DMS153 treated with DMSO at 0.1 percent for 48 hours (cell line): ENCODE data around the gene SNX3.
"Not testable (repeated sequence)": the region's sequence is repeated elsewhere in the genome, so short reads cannot be mapped to it uniquely, and the experiment has no call there.

Source experiments
- DNase-seq: peaks from one replicate; lab custom pipeline; 2025; ENCODE audit not compliant: unreplicated experiment; lab: John Stamatoyannopoulos, UW

SNX3 gene

DNA sequence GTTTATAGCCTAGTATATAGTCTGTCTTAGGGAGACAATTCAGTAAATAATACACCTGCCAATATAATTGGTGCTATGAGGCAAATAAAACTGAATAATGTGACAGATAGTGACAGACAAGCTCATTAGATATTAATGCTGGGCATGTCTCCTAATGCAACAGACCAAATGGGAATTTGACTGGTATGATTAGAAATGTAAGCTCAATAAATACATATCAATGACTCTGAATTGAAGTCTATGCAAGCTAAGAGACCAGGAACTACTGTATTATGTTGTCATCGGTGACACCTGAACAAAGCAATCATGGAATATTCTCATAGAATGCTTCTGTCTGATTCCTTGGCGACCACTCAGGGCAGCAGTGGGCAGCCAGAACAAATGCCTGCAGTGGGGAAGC lies 2.5 kb upstream of the SNX3 start:
- DNase-seq: no peak

DNA sequence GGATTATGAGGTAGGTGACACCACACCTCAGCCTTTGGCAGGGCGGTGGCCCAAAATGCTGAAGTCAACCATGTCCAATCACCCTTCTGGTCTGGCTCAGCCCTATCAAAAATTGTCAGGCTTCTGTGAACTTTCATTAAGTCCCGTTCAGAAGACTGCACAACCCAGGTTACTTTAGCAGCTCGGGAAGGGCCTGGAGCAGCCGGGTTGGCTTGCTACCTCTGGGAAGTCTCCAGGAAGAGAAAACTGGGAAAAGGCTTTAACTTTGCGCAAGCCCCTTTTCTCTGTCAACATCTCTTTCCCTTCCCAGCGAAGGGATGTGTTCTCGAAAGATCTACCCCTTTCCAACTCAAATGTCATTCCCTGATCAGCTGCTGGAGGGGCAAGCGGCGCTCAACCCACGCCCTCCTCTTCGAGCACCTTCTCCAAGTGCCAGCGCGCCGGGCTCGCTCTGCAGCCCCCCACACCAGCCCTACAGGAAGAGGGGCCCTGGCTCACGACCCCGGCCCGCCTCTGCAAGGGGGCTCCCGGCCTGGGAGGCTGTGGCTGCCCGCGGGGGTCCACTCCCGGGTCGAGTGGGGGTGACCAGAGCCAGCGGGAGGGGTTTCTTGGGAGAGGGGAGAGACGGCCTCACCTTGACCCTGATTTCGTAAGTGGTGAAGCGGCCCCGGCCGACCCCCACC lies 573 bp downstream of the SNX3 start:
- DNase-seq: no peak

DNA sequence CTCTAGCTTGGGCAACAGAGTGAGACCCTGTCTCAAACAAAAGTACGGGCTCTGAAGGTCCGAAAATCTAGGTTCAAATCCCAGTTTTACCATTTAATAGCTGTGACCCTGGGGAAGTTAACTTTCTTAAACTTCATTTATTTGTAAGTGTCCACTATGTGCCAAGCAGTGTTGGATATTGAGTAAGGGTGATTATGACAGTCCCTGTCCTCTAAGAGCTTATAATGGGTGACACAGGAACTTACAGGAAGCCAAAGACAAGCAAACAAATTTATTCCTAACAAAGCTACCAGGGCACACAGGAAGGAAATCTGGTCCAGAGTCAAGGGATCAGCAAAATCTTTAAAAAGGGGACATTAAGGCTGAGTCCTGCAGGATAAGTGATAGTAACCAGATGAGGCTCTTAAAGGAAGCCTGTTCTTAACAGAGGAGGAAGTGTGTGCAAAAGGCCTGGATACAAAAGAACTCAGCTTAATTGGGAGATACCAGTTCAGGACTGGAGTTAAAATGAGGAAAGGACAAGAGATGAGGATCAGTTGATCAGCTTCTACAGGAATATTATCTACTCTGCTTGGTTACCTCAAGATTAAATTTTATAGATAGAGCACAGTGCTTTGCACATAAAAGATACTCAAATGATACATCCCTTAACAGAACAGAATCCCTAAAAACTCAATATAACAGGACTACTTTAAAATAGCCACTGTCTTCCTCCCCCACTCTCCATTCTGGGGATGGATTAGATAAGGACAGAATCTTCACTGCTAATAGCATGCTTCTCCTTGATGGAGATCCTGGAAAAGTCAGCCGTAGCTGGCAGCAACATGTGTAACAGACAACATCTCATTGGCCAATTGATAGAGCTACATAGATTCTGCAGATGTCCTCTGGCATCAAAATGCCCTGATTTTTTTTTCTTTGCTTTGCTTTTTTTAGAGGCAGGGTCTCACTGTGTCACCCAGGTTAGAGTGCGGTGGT lies 6.1 kb downstream of the SNX3 start:
- no peak for DNase-seq

DNA sequence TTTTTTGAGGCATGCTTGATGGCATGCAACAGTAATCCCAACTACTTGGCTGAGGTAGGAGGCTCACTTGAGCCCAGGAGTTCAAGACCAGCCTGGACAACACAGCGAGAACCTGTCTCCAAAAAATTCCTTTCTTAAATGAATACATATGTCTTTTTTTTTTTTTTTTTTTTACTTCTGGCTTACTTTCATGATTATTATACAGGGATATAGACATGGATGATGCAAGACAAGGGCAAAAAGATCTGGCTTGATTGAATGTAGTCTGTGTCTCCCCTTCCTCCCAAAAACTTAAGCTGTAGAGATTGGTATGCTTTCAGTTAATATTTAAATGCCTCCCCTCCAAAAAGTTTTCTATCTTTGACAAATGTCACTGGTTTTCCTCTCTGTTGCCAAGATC lies 7.6 kb downstream of the SNX3 start:
- no peak for DNase-seq

DNA sequence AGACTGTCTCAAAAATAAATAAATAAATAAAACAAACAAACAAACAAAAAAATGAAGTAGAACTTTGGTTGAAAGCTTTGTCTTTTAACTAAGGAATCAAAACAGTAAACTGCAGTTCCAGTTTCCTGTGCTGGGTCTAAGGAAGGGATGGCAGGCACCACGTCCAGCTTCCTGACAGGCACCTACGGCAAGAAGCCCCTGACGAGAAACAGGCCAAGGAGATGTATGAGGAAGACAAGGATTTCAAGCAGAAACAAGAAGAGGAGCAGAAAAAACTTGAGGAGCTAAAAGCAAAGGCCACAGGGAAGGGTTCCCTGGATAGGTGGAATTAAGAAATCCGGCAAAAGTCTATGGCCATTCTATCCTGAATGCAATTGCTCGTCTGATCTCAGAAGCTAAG lies 8.8 kb downstream of the SNX3 start:
- DNase-seq: no peak

DNA sequence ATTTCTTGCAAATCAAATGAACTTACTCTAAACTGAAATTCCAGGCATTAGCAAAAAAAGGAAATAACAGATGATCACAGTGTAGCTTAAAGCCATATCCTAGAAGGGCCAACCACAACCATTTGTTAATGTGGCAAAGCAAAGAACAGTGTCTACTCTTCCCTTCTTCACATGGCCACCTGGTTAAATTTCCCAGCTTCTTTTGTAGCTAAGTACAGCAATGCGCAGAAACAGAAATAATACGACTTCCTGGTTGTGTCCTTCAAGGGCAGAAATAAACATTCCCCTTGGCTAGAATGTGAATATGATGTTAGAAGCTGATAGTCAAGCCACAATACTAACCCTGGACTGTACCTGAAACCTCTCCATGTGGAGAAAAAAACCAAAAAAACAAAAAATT lies 9.6 kb downstream of the SNX3 start:
- DNase-seq: no peak

DNA sequence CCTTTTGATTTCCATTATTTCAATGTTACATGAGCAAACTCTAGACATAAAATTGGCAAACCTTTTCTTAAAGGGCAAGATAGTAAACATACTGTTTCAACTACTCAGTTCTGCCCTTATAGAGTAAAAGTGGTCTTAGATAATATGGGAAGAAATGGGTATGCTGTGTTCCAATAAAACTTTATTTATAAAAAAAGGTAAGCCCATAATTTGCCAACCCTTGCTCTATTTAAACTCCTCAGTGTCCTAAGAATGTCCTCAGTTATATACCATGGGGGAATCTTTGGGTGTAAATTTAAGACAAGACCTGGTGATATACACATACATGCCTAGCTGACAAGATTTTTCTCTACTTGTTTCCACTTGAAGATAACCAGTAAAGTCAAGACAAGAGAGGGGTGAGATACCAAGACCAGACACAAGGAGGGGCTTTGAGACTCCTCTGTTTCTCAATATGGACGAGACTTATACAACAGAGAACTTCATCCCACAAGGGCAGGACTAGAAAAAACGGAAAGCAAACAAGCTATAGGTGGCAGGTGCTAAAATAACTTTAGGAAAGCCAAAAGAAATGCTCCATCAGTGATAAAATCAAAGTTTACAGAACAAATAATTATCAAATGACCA lies 10.5 kb downstream of the SNX3 start:
- DNase-seq: no peak

DNA sequence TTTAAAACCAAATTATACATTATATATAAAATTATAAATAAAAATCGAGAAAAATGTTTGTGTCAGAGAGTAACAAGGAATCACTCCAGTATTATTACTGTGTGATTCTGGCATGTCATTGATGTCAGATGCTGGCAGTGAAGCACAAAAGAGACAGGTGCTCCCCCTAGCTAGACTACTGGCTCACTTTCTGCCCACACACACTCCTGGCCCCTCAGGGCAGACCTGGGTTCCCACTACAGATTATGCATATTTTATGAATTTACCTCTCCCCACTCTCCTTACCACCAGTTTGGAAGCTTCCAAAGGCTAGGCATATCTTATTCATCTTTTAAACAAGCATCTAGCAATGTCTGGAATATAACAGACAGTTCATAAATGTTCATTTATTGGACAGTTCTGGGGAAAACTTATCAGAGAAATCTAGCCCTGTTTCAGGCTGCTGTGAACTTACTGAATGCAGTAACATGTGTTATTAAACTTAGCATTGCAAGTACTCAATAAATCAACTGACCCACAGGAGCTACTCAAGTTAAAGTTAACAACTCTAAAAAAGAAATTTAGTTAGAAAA lies 12.8 kb downstream of the SNX3 start:
- DNase-seq: no peak

DNA sequence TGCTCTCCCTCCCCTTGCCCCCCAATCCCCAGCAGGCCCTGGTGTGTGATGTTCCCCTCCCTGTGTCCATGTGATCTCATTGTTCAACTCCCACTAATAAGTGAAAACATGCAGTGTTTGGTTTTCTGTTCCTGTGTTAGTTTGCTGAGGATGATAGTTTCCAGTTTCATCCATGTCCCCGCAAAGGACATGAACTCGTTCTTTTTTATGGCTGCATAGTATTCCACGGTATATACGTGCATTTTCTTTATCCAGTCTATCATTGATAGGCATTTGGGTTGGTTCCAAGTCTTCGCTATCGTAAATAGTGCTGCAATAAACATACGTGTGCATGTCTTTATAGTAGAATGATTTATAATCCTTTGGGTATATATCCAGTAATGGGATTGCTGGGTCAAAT lies 15.7 kb downstream of the SNX3 start:
- not testable (repeated sequence) for DNase-seq

DNA sequence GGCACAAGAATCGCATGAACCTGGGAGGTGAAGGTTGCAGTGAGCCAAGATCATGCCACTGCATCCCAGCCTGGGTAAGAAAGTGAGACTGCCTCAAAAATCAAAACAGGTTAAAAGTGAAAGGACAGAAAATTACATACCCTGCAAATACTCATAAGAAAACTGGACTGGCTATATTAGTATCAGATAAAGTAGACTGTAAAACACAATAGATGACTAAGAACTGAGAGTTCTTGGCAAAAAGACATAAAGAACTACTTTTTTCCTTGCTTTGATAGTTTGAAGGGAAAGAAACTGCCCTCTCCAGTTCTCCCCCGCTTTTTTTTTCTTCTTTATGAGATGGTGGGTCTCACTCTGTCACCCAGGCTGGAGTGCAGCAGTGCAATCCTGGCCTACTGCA lies 17.0 kb downstream of the SNX3 start:
- no peak for DNase-seq

DNA sequence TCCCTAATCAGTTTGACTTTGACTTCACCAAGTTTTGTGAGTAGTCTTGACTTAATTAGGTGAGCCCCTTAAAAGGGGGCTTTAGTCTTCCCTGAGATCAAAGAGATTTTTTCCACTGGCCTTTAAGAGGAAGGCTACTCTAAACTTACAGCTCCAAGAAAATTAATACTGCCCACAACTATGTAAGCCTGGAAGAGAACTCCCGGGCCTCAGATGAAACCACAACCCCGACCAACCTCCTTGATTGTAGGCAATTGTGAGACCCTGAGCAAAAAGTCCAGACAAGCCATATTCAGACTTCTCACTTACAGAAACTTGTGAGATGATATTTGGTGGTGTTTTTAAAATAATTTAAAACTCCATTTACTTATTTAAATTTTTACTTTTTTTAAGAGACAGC lies 18.1 kb downstream of the SNX3 start:
- no peak for DNase-seq

DNA sequence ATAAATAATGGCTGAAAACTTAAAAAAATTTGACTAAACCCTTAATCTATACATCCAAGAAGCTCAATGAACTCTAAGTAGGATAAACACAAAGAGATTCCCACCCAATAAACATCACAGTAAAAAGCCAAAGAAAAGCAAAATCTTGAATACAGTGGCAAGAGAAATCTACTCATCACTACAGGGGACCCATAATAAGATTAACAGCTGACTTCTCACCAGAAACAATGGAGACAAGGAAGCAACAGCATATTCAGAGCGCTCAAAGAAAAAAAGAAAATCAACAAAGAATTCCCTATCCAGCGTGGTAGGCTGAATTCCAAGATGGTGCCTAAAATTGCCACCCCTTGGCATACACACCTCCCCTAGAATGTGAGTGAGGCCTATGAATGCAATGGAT lies 18.6 kb downstream of the SNX3 start:
- no peak for DNase-seq

DNA sequence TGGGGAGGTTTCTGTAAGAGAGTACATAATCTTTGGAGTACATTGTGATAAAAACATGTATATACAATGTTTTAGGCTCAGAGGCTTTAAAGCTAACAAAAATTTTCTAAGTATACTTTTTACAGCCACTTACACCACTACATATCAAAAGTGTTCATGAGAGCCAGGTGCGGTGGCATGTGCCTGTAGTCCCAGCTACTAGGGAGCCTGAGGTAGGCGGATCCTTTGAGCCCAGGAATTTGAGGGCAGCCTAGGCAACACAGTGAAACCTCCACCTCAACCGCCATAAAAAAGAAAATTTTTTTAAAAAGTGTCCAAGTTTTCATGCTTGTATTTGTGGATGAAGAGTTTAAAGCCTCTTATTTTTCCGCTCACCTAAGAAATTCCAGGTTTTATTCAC lies 22.5 kb downstream of the SNX3 start:
- DNase-seq: no peak

DNA sequence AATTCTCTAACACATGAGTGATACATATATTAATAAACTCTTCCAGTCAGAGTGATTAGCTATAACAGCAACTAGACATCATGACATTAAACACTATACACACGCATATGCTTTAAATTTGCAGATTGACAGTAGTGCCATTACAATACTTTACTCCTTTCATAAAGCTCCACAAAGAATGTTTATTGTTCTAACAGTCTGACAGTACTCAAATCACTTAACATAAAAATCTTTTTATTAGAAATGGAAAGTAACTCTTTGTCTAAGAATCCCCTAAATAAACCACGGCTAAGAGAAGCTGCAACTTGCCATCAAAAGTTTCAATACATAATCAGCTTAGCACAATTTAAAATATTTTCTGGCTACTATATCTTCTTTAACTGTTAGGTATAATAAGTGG lies 24.0 kb downstream of the SNX3 start:
- no peak for DNase-seq

DNA sequence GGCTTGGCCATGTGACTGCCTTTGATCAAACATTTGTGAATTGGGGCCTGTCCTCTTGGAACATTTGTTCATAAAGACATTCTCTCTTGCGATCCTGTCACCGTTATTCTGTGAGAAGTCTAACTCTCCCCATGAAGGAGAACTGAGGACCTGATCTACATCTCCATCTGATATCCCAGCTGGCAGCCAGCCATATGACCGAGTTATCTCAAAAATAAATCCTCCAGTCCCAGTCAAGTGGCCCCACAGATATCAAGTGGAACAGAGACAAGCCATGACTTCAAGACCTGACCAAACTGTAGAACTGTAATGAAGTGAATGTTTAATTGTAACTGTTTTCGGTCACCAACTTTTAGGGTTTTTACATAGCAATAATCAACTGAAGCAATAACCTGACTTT lies 25.7 kb downstream of the SNX3 start:
- no peak for DNase-seq

DNA sequence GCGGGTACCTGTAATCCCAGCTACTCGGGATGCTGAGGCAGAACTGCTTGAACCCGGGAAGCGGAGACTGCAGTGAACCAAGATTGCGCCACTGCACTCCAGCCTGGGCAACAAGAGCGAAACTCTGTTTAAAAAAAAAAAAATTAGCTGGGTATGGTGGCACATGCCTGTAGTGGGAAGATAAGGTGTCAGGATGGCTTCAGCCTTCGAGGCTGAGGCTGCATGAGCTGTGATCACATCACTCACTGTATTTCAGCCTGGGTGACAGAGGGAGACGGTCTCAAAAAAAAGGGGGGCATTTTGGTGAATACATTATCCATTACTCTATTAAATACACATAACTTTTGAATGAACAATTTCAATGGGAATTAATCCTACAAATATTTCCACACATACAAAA lies 32.4 kb downstream of the SNX3 start:
- no peak for DNase-seq

DNA sequence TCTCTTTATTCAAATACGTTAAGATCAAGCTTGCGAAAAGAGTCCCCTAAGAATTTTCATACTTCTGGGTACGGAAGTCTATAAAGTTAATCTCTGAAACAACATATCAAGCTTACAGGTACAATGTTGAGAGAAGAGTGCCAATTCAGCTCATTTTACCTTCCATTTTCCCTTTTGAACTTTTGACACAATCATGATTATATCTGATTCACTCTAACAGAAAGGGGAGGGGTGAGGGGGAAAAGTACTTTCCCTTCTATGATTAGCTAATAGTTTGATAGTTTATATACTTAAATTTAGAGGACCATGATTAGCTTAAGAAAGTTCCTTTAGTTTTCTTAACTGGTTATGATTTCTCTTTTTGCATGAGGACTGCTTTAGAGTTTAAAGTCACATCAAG lies 33.5 kb downstream of the SNX3 start:
- no peak for DNase-seq

DNA sequence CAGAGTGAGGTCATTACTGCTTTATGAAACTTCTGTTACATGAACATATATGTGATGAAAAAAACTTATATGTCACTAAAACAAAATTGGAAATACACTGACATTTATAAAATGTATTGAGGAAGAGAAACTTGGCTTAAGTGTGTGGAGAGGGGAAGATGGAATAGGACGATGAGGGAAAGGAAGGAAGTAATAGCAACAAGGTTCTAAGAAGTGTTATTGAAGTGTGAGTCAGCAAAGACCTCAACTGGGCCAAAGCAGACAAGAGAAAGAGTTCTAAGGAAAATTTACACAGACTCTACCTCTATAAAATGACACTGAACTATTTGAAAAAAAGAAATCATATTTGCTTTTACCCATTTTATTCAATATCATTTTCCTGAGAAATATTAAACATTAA lies 38.3 kb downstream of the SNX3 start:
- DNase-seq: no peak

DNA sequence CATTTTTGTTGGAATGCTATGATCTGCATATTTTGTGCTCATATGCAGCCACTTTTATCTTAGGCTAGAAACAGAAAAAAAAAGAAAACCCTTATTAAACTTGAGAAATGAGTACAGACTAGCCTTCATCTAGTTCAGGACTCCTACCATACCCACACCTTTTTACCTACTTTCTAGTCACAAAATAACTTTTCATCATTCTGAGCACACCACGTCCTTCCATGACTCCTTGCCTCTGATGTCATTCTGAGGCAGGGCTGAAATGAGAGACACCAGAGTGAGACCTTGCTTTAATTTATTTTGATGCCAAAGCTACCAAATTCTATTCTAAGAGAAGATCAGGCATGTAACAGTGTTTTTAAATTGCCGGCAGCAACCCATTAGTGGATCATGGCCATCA lies 38.8 kb downstream of the SNX3 start:
- DNase-seq: no peak

DNA sequence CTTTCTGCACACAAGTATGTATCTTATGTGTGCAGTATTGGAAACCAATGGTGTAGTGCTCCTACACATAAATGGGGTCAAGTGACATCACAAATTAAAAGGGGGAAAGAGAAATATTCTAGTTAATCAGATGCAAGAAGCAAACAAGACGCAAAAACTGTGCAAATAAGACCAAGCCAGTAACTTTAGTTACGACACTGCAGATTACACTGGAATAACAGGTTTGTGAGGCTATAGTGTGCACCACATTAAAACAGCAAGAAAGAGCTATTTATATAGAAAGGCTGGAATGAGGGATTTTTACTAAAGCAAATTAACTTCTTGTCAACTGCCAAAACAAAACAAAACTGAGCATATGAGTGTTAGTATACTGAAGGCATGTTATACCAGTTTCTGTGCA lies 49.2 kb downstream of the SNX3 start:
- DNase-seq: no peak

DNA sequence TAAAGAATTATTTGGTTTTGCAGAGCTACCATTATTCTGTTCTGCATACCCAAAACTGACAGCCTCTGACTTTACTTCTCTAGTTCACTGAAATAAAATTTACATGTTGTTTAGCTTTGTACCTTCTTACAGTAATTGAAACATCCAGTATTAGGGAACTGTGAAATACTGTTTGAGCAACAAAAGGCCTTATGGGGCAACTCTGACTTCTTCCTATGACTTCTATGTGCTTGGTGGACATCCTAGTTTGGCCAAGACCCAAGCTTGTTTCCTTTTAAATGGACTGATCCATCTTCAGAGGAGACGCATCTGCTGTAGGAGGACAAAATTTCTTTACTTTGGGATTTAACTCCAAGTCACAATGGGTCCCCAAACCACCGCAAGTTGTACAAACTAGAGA lies 50.3 kb downstream of the SNX3 start:
- DNase-seq: no peak

DNA sequence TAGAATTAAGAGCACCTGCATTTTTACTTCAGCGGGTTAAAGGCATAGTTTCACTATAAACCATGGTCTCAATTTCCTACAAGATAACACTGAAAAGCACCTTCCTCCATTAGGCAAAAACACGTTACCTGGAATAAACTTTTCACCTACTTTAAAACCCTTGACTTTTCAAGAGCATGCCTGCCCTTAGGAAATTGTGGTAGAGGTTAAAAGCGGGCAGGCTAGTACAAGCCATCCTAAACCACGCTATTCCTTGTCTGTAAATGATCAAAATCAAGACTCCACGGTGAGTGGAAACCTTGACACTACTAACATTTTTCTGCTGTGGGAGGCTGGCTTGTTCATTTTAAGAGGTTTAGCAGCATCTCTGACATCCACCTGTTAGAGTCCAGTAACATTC lies 51.1 kb downstream of the SNX3 start:
- no peak for DNase-seq
